Activated gamma-delta T cell treated with Interleukin-2 at 50 U/mL for 16 hours (primary cell): ENCODE data around the gene TSPAN4.
A peak's percentile ranks its signal among the peaks of the same experiment; 100 is the strongest.

Experiments used
- DNase-seq: peaks from one replicate; pipeline ENCODE4 v3.0.0-alpha.2; 2020

TSPAN4 gene

DNA sequence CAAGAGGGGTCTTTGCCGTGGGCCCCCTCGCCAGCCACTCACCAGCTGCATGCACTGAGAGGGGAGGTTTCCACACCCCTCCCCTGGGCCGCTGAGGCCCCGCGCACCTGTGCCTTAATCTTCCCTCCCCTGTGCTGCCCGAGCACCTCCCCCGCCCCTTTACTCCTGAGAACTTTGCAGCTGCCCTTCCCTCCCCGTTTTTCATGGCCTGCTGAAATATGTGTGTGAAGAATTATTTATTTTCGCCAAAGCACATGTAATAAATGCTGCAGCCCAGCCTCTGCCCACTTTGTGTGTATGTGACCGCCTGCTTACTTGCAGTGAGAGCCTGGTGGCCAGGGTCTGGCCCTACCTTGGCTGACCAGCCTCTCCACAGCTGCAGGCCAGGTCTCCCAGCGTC, 17.7 kb upstream of the TSPAN4 start:
- no peak for DNase-seq

DNA sequence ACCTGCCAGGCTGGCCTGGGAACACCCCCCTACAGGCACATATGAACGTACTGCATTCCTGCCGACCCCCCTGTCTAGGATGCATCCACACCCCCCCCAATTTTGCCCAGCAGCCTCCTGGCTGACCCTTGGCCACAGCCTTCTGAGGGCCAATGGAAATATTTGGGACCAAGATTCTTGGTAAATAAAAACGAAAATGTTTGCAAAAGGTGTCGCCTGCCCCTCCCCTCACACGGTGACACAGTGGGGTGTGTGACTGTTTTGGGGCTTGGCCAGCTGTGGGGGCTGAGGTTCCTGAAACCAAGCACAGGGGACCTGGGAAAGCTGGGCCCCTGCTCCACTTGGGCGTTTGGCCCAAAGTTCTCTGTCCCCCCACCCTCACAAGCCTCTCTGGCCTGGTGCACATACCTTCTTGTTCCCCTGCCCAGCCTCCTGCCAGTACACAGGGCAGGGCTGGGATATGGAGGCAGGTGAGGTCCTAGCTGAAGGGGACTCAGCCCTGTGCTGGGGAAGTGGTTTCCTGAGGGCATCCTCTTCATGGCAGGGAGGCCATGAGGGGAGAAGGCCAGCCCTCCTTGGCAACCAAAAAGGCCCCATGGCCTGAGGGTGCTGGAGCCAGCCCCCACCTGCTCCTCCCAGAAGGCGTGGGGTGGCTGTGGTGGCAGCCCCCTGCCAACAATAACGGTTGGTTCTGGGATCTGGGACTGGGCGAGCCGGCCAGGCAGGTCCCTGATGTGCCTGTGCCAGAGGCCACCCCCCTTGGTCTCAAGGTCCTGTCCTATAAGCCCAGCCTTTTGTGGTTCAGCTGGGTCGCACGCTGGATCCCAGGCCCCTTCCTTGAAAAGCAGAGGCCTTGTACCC, 17.1 kb upstream of the TSPAN4 start:
- DNase-seq: no peak

DNA sequence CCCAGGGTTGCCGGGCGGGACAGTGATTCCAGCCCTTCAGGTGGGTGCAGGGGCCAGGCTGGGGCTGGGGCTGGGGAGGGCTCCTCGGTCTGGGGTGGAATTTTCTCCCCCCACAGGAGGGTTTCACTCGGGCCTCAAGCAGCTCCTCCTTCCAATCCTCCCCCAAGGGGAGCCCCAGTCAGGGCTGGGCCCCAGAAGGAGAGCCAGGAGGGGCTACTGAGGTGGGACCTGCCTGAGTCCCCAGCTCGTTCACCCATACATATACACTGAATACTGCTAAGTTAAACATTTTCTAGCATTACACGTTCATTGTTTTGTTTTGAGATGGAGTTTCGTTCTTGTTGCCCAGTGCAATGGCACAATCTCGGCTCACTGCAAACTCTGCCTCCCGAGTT, 16.4 kb upstream of the TSPAN4 start:
- DNase-seq: no peak

DNA sequence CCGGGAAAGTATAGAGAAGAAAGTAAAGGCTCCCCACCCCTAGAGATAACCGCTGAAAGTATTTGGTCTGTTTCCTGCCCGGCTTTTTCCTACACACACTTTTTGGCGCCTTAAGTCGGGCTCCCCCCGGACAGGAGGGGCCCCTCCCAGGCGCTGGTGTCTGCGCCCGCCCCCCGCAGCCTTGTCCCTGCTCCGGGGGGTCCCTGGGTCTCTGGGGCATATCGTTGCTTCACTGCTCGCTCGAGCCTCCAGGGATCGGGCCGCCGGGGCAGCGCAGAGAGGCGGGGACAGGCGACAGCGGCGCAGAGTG, 15.9 kb upstream of the TSPAN4 start:
- no peak for DNase-seq

DNA sequence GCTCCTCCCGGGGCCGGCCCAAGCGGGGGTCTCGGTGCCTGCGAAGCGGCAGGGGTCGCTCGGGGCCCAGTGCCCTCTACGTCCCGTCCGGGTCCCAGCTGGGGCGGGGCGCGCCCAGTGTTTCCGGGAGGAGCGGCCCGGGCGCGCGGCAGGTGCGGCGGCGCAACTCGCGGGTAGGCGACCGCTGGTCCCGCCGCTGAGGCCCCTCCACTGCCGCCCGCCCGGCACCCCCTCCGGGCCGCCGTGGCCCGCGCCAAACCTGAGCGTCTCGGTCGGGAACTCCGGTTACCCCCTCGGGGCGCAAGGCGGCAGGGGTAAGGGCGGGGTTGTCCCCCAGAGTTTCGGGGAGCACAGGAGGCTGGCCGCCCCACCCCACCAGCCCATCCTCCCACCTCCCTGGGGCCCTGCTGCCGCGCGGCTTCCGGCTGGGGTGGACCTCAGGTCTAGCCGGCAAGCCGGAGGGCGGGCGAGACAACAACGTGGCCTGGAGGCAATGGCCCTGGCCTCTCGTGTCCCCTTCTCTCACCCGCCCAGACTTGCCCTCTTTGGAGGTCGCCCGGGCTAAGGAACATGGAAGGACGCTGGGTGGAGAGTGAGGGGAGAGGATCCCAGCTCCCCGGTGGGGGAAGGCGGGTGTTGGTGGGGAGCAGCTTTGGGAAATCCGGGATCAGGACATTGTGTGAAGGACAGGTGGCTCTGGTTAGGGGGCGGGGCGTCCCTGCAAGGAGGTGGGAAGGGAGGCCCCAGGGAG, 15.3 kb upstream of the TSPAN4 start:
- no peak for DNase-seq

DNA sequence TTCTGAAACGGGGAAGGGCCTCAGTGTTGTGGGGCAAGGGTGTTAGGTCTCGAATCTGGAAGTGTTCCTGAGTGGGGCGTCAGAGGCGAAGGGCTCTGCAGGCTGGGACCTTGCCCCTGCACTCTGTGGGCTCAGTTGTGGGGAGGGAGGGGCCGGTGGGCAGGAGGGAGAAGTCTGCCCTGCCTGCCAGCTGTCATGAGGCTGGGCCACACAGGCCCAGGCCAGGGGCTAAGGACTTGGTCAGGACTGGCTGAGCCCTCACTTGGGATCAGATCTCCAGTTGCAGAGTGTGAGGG, 14.8 kb upstream of the TSPAN4 start, which contains the start of gene CRACR2B:
Gene CRACR2B, plus strand, starts transcription at position 23 of the 296 bp plus-strand sequence. CDS start 689 bp downstream, outside the sequence.
- DNase-seq: no peak

DNA sequence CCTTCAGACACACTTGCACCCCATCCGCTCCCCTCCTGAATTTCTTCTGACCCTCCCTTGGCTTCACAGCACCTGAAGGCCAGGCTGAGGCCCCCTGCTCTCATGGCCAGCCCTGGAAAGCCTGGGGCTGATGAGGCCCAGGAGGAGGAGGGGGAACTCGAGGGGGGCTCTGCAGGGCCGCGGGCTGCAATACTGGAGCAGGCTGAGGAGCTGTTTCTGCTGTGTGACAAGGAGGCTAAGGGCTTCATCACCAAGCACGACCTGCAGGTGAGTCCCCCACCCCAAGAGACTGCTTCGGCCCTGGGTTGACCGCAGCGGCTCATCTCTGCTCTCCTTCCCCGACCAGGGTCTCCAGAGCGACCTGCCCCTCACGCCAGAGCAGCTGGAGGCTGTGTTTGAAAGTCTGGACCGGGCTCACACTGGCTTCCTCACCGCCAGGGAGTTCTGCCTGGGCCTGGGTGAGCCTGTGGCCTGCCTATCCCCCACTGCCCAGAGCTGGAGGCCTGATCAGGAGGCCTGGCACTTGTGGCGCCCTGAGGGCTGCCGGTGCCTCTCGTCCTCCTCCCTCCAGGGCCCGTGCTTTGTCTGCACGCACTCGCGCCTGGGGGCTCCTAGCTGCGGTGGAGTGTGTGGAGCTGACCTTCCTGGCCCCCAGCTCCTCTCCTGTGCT, 14.0 kb upstream of the TSPAN4 start:
- DNase-seq: no peak

DNA sequence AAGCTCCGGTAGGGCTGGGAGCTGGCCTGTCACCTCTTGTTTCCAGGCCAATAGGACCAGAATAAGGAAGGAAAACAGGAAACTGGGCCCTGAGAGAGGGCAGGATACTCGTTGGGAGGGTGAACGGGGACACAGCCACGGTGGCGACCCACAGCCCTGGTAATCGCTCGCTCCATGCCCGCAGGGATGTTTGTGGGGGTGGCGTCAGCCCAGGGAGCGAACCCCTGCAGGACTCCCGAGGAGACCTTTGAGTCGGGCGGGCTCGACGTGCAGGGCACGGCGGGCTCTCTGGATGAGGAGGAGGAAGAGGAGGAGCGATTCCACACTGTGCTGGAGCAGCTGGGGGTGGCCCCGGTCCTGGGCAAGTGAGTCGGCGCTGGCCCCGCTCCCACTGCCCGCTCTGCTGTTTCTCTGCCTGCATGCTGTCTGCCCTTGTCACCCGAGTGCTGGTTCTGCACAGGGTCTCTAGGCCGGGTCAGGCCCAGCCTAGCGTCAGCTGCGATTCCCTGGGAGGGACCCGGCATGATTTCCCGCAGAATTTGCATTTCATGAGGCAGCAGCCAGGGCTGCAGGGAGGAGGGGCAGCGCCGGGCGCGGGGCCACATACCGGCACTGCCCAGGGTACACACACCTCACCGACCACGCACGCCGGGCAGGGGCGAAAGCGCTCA, 13.3 kb upstream of the TSPAN4 start:
- no peak for DNase-seq

DNA sequence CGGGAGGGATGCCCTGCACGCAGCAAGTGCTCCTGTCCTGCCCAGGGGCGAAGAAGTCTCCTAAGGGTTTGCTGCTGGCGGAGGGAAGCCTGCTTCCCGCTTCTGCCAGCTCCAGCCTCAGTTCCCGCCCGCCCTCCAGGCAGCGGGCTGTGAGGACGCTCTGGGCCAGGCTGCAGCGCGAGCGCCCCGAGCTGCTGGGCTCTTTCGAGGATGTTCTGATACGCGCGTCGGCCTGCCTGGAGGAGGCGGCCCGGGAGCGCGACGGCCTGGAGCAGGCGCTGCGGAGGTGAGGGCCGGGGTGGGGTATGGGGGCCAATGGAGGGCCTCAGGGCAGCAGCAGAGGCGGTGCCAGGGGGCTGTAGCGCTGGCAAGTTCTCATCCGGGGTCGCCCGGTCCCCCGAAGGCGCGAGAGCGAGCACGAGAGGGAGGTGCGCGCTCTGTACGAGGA, 12.8 kb upstream of the TSPAN4 start:
- DNase-seq: no peak

DNA sequence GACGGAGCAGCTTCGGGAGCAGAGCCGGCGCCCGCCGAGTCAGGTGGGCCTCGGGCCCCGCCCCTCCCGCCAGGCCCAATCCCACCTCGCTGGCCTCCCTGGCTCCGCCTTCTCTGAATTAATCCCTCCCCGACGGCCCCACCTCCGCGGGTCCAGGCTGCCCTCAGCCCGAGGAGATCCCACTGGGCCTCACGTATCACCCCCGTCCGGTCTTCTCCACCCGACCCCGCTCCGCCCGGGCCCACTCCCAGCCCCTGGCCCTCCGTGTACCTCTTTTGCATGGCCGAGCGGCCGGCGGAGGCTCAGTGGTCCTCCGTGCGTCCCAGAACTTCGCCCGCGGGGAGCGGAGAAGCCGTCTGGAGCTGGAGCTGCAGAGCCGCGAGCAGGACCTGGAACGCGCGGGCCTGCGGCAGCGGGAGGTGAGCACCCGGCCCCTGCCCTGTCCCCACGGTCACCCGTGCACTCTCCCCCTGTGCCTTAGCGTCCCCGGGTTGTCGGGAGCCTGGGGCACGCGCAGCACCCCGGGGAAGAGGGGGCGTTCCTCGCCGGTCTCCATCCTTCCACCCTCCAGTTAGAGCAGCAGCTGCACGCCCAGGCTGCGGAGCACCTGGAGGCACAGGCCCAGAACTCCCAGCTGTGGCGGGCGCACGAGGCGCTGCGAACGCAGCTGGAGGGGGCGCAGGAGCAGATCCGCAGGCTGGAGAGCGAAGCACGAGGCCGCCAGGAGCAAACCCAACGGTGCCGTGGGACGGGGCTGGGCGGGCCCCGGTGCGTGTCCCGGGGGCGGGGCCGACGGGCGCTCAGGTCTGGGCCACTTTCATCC, 12.1 kb upstream of the TSPAN4 start:
- peak; percentile 66 for DNase-seq

DNA sequence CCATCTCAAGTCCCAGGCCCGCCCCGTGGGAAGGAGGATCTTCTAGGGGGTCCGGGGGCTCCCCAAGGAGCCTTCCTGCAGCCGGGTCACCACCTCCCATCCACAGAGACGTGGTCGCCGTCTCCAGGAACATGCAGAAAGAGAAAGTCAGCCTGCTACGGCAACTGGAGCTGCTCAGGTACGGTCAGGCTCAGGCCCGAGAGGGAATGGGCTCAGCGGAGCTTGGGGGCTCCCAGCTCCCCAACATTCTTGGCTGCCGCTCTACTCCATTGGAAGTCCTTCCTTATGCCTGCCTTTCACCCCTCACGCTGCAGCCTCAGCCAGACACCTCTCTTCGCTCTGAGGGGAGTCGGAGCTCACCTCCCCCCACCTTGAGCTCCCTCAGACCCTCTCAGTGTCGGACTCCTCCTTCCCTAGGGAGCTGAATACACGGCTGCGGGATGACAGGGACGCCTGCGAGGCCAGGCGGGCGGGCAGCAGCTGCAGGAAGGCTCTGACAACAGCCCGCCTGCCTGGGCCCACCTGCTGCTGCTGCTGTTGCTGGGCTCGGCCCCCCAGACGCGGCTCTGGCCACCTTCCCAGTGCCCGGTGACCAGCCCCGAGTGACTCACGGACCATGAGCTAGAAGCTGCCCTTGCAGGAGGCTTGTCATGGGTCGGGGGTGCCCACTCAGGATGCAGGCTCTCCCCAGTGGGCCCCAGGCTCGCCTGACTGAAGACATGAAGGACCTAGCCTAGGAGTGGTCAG, 11.4 kb upstream of the TSPAN4 start:
- no peak for DNase-seq

DNA sequence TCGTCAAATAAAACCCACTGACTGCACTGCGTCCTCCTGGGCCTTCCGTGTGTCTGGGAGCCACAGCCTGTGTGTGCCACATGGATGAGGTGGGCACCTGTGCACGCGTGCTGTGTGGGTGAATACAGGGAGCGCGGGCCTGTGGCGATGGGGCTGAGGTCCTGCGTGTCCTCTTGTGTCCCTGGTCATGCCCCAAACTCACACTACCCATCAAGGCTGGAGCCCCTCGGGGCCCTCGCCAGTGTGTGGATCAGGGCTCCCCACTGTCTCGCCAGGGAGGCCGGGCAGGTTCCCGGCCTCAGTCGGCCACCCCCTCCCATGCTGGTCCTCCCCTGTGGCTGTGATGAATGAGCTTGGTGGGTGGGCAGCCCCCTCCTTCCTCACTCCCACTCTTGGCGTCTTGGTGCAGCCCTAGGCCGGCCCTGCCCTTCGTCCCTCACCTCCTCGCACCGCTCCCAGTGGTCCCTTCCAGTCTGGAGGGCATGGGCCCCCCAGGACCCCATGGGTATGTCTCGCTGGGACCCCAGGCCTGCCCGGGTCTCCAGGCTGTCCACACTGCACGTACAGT, 10.6 kb upstream of the TSPAN4 start:
- DNase-seq: no peak

DNA sequence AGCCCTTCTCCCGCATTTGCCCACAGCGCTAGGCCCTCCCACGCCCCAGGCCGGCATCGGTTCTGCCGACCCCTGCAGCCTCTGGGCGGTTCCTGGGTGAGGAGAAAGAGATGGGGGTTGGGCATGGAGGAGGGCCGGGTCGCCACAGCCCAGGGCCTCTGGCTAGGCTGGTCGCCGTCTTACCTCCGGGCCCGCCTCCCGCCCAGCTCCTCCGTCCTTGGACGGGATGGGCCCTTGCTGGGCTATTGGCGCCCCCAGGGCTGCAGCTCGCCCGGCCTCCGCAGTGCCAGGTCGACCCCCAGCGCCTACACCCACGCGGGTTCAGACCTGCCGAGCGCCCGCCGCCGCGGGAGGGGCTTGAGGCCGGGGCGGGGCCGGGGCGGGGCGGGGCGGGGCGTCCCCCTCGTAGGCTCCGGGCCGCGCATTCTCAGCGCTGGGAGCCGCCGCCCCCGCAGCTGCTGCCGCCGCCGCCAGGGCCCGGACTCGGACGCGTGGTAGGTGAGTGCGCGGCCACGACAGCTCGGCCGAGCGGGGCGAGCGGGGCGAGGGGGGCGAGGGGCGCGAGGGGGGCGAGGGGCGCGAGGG, 10.0 kb upstream of the TSPAN4 start, which contains the start of gene CD151:
Gene CD151, plus strand, starts transcription at position 424 of the 585 bp plus-strand sequence. CDS start 3,118 bp downstream, outside the sequence.
- peak; percentile 29 for DNase-seq

DNA sequence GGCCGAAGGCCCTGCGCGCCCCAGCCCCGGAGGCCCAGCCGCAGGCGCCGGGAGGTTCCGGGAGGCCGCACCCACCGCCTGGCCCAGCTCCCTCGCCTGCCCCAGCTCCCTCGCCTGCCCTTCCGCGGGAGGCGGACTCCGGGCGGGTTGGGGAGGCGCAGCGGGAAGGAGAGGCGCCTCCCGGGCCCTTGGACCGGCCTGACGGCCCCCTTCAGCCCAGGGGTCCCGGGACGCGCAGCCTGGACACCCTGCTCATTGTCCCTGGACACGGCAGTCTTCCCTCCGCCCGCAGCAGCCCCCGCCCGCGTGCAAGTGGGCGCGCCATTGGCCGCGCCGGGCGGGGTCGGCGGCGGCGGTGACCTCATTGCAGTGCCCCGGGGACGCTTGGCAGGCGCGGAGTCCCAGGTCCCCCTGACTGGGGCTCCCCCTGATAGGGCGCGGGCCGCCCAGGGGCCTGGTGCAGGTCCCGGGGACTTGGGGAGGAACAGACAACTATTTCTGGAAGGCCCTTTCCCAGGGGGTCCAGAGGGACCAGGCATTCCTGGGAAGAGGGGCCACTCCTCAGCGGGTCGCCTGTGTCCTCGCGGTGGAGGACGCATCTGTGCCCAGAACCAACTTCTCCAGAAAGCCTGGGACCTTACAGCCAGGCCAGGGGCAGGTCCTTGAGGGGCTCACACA, 9.4 kb upstream of the TSPAN4 start:
- DNase-seq: peak; percentile 26

DNA sequence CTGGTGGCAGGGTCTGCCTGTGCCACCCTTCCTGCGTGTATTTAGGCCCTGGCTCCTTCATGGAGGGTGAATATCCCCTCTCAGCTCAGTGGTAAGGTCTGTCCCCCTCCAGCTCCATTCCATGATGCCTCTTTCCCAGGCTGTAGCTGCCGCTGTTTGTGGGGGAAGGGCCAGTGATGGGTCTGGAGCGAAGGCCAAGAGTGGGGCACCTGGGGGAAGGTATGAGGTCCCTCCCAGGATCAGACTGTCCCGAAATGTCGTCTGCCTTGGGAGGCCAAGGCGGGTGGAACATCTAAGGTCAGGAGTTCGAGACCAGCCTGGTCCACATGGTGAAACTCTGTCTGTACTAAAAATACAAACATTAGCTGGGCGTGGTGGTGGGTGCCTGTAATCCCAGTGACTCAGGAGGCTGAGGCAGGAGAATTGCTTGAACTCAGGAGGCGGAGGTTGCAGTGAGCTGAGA, 8.8 kb upstream of the TSPAN4 start:
- DNase-seq: no peak

DNA sequence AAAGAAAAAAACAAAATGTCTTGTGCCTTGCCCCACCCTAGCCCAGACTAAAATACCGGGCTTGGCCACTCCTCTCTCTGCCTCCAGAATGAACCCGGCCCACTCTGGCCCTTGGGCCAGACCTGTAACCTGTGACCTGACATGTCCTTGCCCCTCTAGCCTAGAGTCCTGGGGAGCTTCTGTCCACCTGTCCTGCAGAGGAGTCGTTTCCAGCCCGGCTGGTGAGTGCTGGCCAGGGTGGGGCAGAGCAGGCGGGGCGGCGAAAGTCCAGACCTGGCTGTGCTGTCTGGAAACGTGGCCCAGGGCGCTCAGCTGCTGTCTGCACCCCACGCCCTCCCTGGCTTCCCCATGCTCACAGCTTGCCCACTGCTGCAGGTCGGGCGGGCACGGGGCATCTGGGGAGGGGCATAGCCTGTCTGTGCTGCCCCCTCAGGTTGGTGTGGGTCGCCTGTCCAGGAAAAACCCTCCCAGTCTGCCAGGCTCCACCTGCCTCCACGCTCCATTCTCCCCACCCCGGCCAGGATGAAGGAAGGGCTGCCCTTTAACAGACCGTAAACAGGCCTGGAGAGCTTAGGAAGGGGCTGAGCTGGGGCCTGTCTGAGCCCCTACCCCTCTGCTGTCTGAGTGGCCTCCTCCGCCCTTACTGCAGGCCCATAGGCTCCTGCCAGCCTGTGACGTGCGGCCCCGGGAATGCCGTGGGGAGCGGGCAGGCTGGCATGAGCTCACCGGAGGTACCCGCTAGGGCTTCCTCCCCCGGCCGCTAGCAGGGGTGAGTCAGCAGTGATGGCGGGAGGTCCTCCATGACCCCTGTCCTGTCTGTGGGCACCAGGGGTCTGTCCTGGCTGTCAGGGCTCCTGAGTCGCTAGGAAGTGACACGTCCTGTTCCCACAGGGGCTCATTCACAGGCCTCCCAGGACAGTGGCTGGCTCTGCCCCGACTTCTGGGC, 8.0 kb upstream of the TSPAN4 start:
- no peak for DNase-seq

DNA sequence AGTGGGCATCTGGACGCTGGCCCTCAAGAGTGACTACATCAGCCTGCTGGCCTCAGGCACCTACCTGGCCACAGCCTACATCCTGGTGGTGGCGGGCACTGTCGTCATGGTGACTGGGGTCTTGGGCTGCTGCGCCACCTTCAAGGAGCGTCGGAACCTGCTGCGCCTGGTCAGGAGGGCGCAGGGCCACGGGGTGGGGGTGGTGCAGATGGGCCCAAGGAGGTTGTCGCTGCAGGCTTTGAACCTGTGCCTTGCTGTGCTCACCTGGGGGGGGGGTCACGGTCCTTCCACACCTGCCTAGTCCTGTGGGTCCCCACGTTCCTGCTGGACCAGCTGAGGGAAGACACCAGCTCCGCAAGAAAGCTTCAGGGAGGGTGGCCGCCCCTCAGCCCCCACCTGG, 6.4 kb upstream of the TSPAN4 start:
- DNase-seq: no peak

DNA sequence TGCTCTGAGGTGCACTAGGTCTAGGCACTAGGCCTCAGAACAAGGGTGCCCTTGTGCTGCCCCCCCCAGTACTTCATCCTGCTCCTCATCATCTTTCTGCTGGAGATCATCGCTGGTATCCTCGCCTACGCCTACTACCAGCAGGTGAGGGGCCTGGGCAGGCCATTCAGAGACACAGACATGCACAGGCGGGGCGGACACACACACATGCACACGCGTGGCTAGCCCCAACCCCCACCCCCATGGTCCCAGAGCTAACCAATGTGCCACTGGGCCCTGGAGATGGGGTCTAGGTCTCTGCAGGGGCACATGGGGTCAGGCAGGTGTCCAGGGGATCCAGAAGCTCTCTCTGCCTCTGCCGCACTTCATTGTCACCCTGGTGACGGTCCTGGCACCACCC, 6.0 kb upstream of the TSPAN4 start:
- DNase-seq: no peak
